Activated CD8-positive, alpha-beta memory T cell treated with anti-CD3 and anti-CD28 coated beads, Interleukin-2, amount 10 ng/mL, durations not matched to agents 7 days and 5 days (primary cell): Measurements from ENCODE around the gene C12orf57. TPM values are rescaled to one million over a fixed set of nuclear protein-coding genes. Genes with fewer than 3 reads are reported as not detected.

Source experiments
- ATAC-seq: fragments of 150-1000 bp; cut with Tn5 transposase; one replicate; pipeline ENCODE4 v1.10.0; 2021; ENCODE audit warnings: moderate library complexity
- CTCF ChIA-PET: fragments of 350-600 bp; sonication (Branson Sonifier 250); formaldehyde crosslinking; loops from one replicate; lab custom pipeline; 2021; ENCODE audit warnings: antibody characterized with exemption; lab: Charles Lee
- DNase-seq: peaks from one replicate; pipeline ENCODE4 v3.0.0-alpha.2; 2020
- H3K27ac Mint-ChIP-seq: one replicate; pipeline ENCODE4 v1.8.0; 2021; ENCODE audit warnings: mild to moderate bottlenecking, mixed read lengths
- H3K27me3 Mint-ChIP-seq: one replicate; pipeline ENCODE4 v1.8.0; 2021; ENCODE audit warnings: mixed read lengths
- H3K36me3 Mint-ChIP-seq: one replicate; pipeline ENCODE4 v1.8.0; 2021; ENCODE audit warnings: mild to moderate bottlenecking, mixed read lengths
- H3K4me1 Mint-ChIP-seq: one replicate; pipeline ENCODE4 v1.8.0; 2021; ENCODE audit warnings: mixed read lengths
- H3K4me3 Mint-ChIP-seq: one replicate; pipeline ENCODE4 v1.8.0; 2021; ENCODE audit warnings: mild to moderate bottlenecking, moderate library complexity, mixed read lengths
- H3K9me3 Mint-ChIP-seq: one replicate; pipeline ENCODE4 v1.8.0; 2022; ENCODE audit warnings: low read depth, mixed read lengths
- total RNA-seq, 2 experiments: library from RNA; stranded (reverse); gene quantifications; one replicate each; pipeline ENCODE4 v1.2.3, GENCODE V29; 2021

C12orf57 gene
- total RNA-seq, 2 experiments from 2014 or later, result 120 to 132 TPM

GRCh38 chr12:6967651-6968100 is 23.9 kb downstream of the C12orf57 start:
- Mint-ChIP-seq H3K27ac (no peak overlapping the region), H3K4me3 (no peak overlapping the region), H3K4me1 (peaks cover 55% of the 10 kb centered on the region), H3K9me3 (no peaks in the 10 kb centered on the region), H3K36me3 (peaks cover 53% of the 10 kb centered on the region), H3K27me3 (no peaks in the 10 kb centered on the region)
- ATAC-seq (no peak), DNase-seq (no peak)
- CTCF ChIA-PET, result interaction anchor here (1.3 to 3.3 kb wide), 6 partner anchors 15 to 141 kb away, joined by 3 to 74 read pairs (median 4); partner anchors contain the start of genes C12orf57, C1R, C1RL and PTPN6

GRCh38 chr12:6968426-6968825 is 24.6 kb downstream of the C12orf57 start:
- no peaks in the 10 kb centered on the region for H3K27me3 Mint-ChIP-seq
- ATAC-seq (no peak), DNase-seq (no peak)
- CTCF ChIA-PET, result interaction anchor here (1.3 to 3.3 kb wide), 9 partner anchors 10 to 141 kb away, joined by 3 to 74 read pairs (median 6); partner anchors contain the start of genes C12orf57, C1R, C1RL and LPCAT3
- peak overlapping the region; percentile 100 for H3K27ac Mint-ChIP-seq
- H3K4me1 Mint-ChIP-seq, result peaks cover 60% of the 10 kb centered on the region
- no peaks in the 10 kb centered on the region for H3K9me3 Mint-ChIP-seq
- peak overlapping the region; percentile 100 for H3K4me3 Mint-ChIP-seq
- peaks cover 54% of the 10 kb centered on the region for H3K36me3 Mint-ChIP-seq

- no peaks in the 10 kb centered on the region for H3K9me3 Mint-ChIP-seq
- no peaks in the 10 kb centered on the region for H3K27me3 Mint-ChIP-seq
- CTCF ChIA-PET, result interaction anchor here (1.1 to 3.3 kb wide), 4 partner anchors 11 to 97 kb away, joined by 3 to 74 read pairs (median 8); partner anchors contain the start of genes C12orf57, PTPN6, RNU7-1 and SPSB2
- H3K27ac Mint-ChIP-seq, result peak overlapping the region; percentile 100
- ATAC-seq (peak; percentile 35), DNase-seq (no peak)
- H3K4me1 Mint-ChIP-seq, result peaks cover 66% of the 10 kb centered on the region
- H3K4me3 Mint-ChIP-seq, result peak overlapping the region; percentile 100
- peaks cover 56% of the 10 kb centered on the region for H3K36me3 Mint-ChIP-seq
These were observed 26.3 kb downstream of the C12orf57 start for GRCh38 chr12:6970096-6970527.

GRCh38 chr12:6974180-6974579 is 30.4 kb downstream of the C12orf57 start:
- H3K4me3 Mint-ChIP-seq, result no peak overlapping the region
- no peak for ATAC-seq
- peaks cover 53% of the 10 kb centered on the region for H3K36me3 Mint-ChIP-seq
- H3K4me1 Mint-ChIP-seq, result peaks cover 51% of the 10 kb centered on the region
- H3K27me3 Mint-ChIP-seq, result no peaks in the 10 kb centered on the region
- no peak for DNase-seq
- CTCF ChIA-PET, result interaction anchor here (0.6 to 2.5 kb wide), 6 partner anchors 29 to 149 kb away, joined by 3 to 14 read pairs (median 5); partner anchors contain the start of genes C1RL and LPCAT3
- no peaks in the 10 kb centered on the region for H3K9me3 Mint-ChIP-seq
- no peak overlapping the region for H3K27ac Mint-ChIP-seq

- Mint-ChIP-seq H3K4me3 (no peak overlapping the region), H3K27me3 (no peaks in the 10 kb centered on the region), H3K4me1 (peaks cover 46% of the 10 kb centered on the region), H3K27ac (peak overlapping the region; percentile 45), H3K9me3 (no peaks in the 10 kb centered on the region), H3K36me3 (peaks cover 48% of the 10 kb centered on the region)
- DNase-seq (no peak), ATAC-seq (no peak)
- CTCF ChIA-PET, result interaction anchor here (0.9 to 2.5 kb wide), 7 partner anchors 11 to 147 kb away, joined by 3 to 14 read pairs (median 5); partner anchors contain the start of genes C1RL and LPCAT3
These were observed 31.6 kb downstream of the C12orf57 start for GRCh38 chr12:6975297-6976032.

GRCh38 chr12:6977653-6978052 is 33.8 kb downstream of the C12orf57 start:
- Mint-ChIP-seq H3K9me3 (no peaks in the 10 kb centered on the region), H3K27me3 (no peaks in the 10 kb centered on the region)
- ATAC-seq, result no peak

GRCh38 chr12:6978188-6978587 is 34.4 kb downstream of the C12orf57 start:
- Mint-ChIP-seq H3K27ac (peak overlapping the region; percentile 26), H3K4me1 (peaks cover 25% of the 10 kb centered on the region), H3K9me3 (no peaks in the 10 kb centered on the region), H3K27me3 (no peaks in the 10 kb centered on the region), H3K36me3 (peaks cover 48% of the 10 kb centered on the region), H3K4me3 (no peak overlapping the region)
- DNase-seq (no peak), ATAC-seq (no peak)
- CTCF ChIA-PET, result interaction anchor here (0.6 to 1.6 kb wide), 4 partner anchors 33 to 135 kb away, joined by 3 read pairs; partner anchors contain the start of gene LPCAT3

More at GRCh38 chr12:6977653-6978052, 33.8 kb downstream of the C12orf57 start:
- Mint-ChIP-seq H3K36me3 (peaks cover 45% of the 10 kb centered on the region), H3K27ac (no peak overlapping the region), H3K4me1 (peaks cover 29% of the 10 kb centered on the region), H3K4me3 (no peak overlapping the region)
- no peak for DNase-seq
- CTCF ChIA-PET, result interaction anchor here (0.6 to 1.6 kb wide), 2 partner anchors 136 to 157 kb away, joined by 3 read pairs; no protein-coding TSS in a partner anchor

- Mint-ChIP-seq H3K36me3 (peaks cover 51% of the 10 kb centered on the region), H3K4me1 (peaks cover 23% of the 10 kb centered on the region), H3K27ac (peak overlapping the region; percentile 26), H3K27me3 (no peaks in the 10 kb centered on the region), H3K4me3 (no peak overlapping the region), H3K9me3 (no peaks in the 10 kb centered on the region)
- CTCF ChIA-PET, result interaction anchor here (0.6 to 1.6 kb wide), 4 partner anchors 34 to 135 kb away, joined by 3 read pairs; partner anchors contain the start of gene LPCAT3
- DNase-seq (no peak), ATAC-seq (no peak)
These were observed 34.8 kb downstream of the C12orf57 start for GRCh38 chr12:6978611-6979011.

- H3K4me3 Mint-ChIP-seq, result no peak overlapping the region
- H3K27me3 Mint-ChIP-seq, result no peaks in the 10 kb centered on the region
- peaks cover 49% of the 10 kb centered on the region for H3K36me3 Mint-ChIP-seq
- no peak for ATAC-seq
- CTCF ChIA-PET, result interaction anchor here (0.6 to 1.4 kb wide), 3 partner anchors 34 to 114 kb away, joined by 3 read pairs; partner anchors contain the start of gene LPCAT3
- DNase-seq, result no peak
- no peak overlapping the region for H3K27ac Mint-ChIP-seq
- no peaks in the 10 kb centered on the region for H3K9me3 Mint-ChIP-seq
- H3K4me1 Mint-ChIP-seq, result peaks cover 19% of the 10 kb centered on the region
These were observed 35.2 kb downstream of the C12orf57 start for GRCh38 chr12:6979021-6979420.

- ATAC-seq, result no peak
- no peaks in the 10 kb centered on the region for H3K9me3 Mint-ChIP-seq
- H3K4me1 Mint-ChIP-seq, result peaks cover 16% of the 10 kb centered on the region
- no peak for DNase-seq
- H3K36me3 Mint-ChIP-seq, result peaks cover 49% of the 10 kb centered on the region
- no peak overlapping the region for H3K4me3 Mint-ChIP-seq
- no peaks in the 10 kb centered on the region for H3K27me3 Mint-ChIP-seq
- no peak overlapping the region for H3K27ac Mint-ChIP-seq
- CTCF ChIA-PET, result interaction anchor here (1.3 to 1.4 kb wide), 2 partner anchors 35 to 39 kb away, joined by 3 read pairs; partner anchors contain the start of gene LPCAT3
These were observed 35.6 kb downstream of the C12orf57 start for GRCh38 chr12:6979453-6979852.

GRCh38 chr12:6980075-6980474 is 36.3 kb downstream of the C12orf57 start:
- Mint-ChIP-seq H3K27me3 (no peaks in the 10 kb centered on the region), H3K4me1 (peaks cover 10% of the 10 kb centered on the region), H3K27ac (peak overlapping the region; percentile 47), H3K4me3 (no peak overlapping the region), H3K36me3 (peaks cover 47% of the 10 kb centered on the region), H3K9me3 (no peaks in the 10 kb centered on the region)
- CTCF ChIA-PET, result interaction anchor here (1.2 kb wide), 1 partner anchor 133 kb away, joined by 3 read pairs; no protein-coding TSS in a partner anchor
- ATAC-seq, result no peak
- DNase-seq, result no peak

GRCh38 chr12:6980740-6981139 is 36.9 kb downstream of the C12orf57 start:
- Mint-ChIP-seq H3K36me3 (peaks cover 40% of the 10 kb centered on the region), H3K4me1 (peaks cover 4% of the 10 kb centered on the region), H3K9me3 (no peaks in the 10 kb centered on the region), H3K4me3 (no peak overlapping the region), H3K27ac (no peak overlapping the region), H3K27me3 (no peaks in the 10 kb centered on the region)
- DNase-seq (no peak), ATAC-seq (no peak)
- CTCF ChIA-PET, result interaction anchor here (1.2 kb wide), 1 partner anchor 132 kb away, joined by 3 read pairs; no protein-coding TSS in a partner anchor
